NCI-H526 treated with DMSO at 0.1 percent for 48 hours (cell line): ENCODE measurements around the gene DIP2C.
"Not testable (repeated sequence)": the region's sequence is repeated elsewhere in the genome, so short reads cannot be mapped to it uniquely, and the experiment has no call there.

Source experiments
- DNase-seq: peaks from one replicate; lab custom pipeline; 2025; lab: John Stamatoyannopoulos, UW

Gene DIP2C

GRCh38 chr10:416091-416515 lies 273.4 kb downstream of the DIP2C start:
- no peak for DNase-seq

GRCh38 chr10:413662-414071 lies 275.8 kb downstream of the DIP2C start:
- no peak for DNase-seq

- DNase-seq, result no peak
Measured at GRCh38 chr10:412109-412508, 277.4 kb downstream of the DIP2C start.

GRCh38 chr10:411603-412002 lies 277.9 kb downstream of the DIP2C start:
- no peak for DNase-seq

GRCh38 chr10:409408-410040 lies 279.9 kb downstream of the DIP2C start:
- DNase-seq, result no peak

- DNase-seq, result no peak
Measured at GRCh38 chr10:408236-408635, 281.2 kb downstream of the DIP2C start.

GRCh38 chr10:406976-407375 lies 282.5 kb downstream of the DIP2C start:
- DNase-seq, result no peak

GRCh38 chr10:405648-406047 lies 283.8 kb downstream of the DIP2C start:
- no peak for DNase-seq

- DNase-seq, result no peak
Measured at GRCh38 chr10:404991-405390, 284.5 kb downstream of the DIP2C start.

GRCh38 chr10:404346-404745 lies 285.1 kb downstream of the DIP2C start:
- no peak for DNase-seq

GRCh38 chr10:398954-399353 lies 290.5 kb downstream of the DIP2C start:
- no peak for DNase-seq

GRCh38 chr10:397321-398068 lies 292.0 kb downstream of the DIP2C start:
- no peak for DNase-seq

GRCh38 chr10:396535-397220 lies 292.8 kb downstream of the DIP2C start:
- DNase-seq, result no peak

- DNase-seq, result no peak
Measured at GRCh38 chr10:396107-396506, 293.4 kb downstream of the DIP2C start.

GRCh38 chr10:395665-396064 lies 293.8 kb downstream of the DIP2C start:
- DNase-seq, result no peak

GRCh38 chr10:394439-395101 lies 294.9 kb downstream of the DIP2C start:
- not testable (repeated sequence) for DNase-seq

- no peak for DNase-seq
Measured at GRCh38 chr10:393787-394438, 295.6 kb downstream of the DIP2C start.

- DNase-seq, result no peak
Measured at GRCh38 chr10:393106-393745, 296.2 kb downstream of the DIP2C start.

GRCh38 chr10:392705-393037 lies 296.8 kb downstream of the DIP2C start:
- DNase-seq, result no peak

GRCh38 chr10:391847-392704 lies 297.4 kb downstream of the DIP2C start:
- no peak for DNase-seq

- DNase-seq, result no peak
Measured at GRCh38 chr10:391305-391704, 298.2 kb downstream of the DIP2C start.
